ENCODE results near the gene FHOD3. TPM values are rescaled to one million over a fixed set of nuclear protein-coding genes. Genes with fewer than 3 reads are reported as not detected.

The FHOD3 gene
- total and polyA plus RNA-seq, 2 experiments from 2014 or later: 2.7 to 8.7 TPM

GRCh38 chr18:36294031-36294430 is 3.5 kb upstream of the FHOD3 start:
- Histone ChIP-seq H3K79me2 (replicated peaks; ENCODE audit: insufficient read depth) (no peaks in the 10 kb centered on the region), H3K4me1 (ENCODE audit: insufficient read depth) (peaks cover 9% of the 10 kb centered on the region), H2AFZ (no peak overlapping the region), H3K4me2 (no peak overlapping the region), H3F3A (replicated peaks; ENCODE audit: low read depth) (no peaks in the 10 kb centered on the region; the same call in 1 of the 2 replicates), H3K36me3 (ENCODE audit: insufficient read depth) (no peaks in the 10 kb centered on the region), H3K4me3 (no peak overlapping the region), H3K27me3 (ENCODE audit: insufficient read depth) (peaks cover 64% of the 10 kb centered on the region), H4K20me1 (replicated peaks; ENCODE audit: insufficient read depth) (peaks cover 4% of the 10 kb centered on the region), H3K27ac (ENCODE audit: low read depth) (no peak overlapping the region), H3K9me2 (ENCODE audit: insufficient read depth) (no peaks in the 10 kb centered on the region)
- Mint-ChIP-seq H3K4me3 (no peak overlapping the region), H3K4me1 (peaks cover 4% of the 10 kb centered on the region), H3K9me3 (peaks cover 3% of the 10 kb centered on the region; the same call in 1 of the 3 replicates), H3K27me3 (ENCODE audit: insufficient read depth, low read depth, poor library complexity) (peaks cover 3% of the 10 kb centered on the region), H3K36me3 (ENCODE audit: low read depth) (no peaks in the 10 kb centered on the region), H3K27ac (no peak overlapping the region)
- TF ChIP-seq NANOG (IDR thresholded peaks at IDR 0.05; ENCODE audit: borderline replicate concordance) (no peak), ZNF331 (CRISPR knock-in tag; IDR thresholded peaks at IDR 0.05; ENCODE audit: low read depth) (no peak), ZNF114 (CRISPR knock-in tag; IDR thresholded peaks at IDR 0.05) (no peak), JUNB (IDR thresholded peaks at IDR 0.05; ENCODE audit: unreplicated experiment) (no peak), REST (IDR thresholded peaks at IDR 0.05; ENCODE audit: unreplicated experiment) (no peak), CREB1 (CRISPR knock-in tag; IDR thresholded peaks at IDR 0.05; ENCODE audit: low read depth) (no peak), EZH2phosphoT487 (IDR thresholded peaks at IDR 0.05; ENCODE audit: unreplicated experiment) (no peak), EZH2 (IDR thresholded peaks at IDR 0.05; ENCODE audit: low read depth, unreplicated experiment) (no peak), STAT1 (IDR thresholded peaks at IDR 0.05; ENCODE audit: unreplicated experiment) (no peak), POLR2AphosphoS5 (IDR thresholded peaks at IDR 0.05; ENCODE audit: low read depth) (no peak)
- TF ChIP-seq, protein P1, sequence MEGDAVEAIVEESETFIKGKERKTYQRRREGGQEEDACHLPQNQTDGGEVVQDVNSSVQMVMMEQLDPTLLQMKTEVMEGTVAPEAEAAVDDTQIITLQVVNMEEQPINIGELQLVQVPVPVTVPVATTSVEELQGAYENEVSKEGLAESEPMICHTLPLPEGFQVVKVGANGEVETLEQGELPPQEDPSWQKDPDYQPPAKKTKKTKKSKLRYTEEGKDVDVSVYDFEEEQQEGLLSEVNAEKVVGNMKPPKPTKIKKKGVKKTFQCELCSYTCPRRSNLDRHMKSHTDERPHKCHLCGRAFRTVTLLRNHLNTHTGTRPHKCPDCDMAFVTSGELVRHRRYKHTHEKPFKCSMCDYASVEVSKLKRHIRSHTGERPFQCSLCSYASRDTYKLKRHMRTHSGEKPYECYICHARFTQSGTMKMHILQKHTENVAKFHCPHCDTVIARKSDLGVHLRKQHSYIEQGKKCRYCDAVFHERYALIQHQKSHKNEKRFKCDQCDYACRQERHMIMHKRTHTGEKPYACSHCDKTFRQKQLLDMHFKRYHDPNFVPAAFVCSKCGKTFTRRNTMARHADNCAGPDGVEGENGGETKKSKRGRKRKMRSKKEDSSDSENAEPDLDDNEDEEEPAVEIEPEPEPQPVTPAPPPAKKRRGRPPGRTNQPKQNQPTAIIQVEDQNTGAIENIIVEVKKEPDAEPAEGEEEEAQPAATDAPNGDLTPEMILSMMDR (conservative IDR thresholded peaks at IDR 0.05; ENCODE audit: low read depth in 2 of 2): no peak
- TF ChIP-seq, protein P2, sequence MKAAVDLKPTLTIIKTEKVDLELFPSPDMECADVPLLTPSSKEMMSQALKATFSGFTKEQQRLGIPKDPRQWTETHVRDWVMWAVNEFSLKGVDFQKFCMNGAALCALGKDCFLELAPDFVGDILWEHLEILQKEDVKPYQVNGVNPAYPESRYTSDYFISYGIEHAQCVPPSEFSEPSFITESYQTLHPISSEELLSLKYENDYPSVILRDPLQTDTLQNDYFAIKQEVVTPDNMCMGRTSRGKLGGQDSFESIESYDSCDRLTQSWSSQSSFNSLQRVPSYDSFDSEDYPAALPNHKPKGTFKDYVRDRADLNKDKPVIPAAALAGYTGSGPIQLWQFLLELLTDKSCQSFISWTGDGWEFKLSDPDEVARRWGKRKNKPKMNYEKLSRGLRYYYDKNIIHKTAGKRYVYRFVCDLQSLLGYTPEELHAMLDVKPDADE (IDR thresholded peaks at IDR 0.05): no peak
- TF ChIP-seq, protein P3, sequence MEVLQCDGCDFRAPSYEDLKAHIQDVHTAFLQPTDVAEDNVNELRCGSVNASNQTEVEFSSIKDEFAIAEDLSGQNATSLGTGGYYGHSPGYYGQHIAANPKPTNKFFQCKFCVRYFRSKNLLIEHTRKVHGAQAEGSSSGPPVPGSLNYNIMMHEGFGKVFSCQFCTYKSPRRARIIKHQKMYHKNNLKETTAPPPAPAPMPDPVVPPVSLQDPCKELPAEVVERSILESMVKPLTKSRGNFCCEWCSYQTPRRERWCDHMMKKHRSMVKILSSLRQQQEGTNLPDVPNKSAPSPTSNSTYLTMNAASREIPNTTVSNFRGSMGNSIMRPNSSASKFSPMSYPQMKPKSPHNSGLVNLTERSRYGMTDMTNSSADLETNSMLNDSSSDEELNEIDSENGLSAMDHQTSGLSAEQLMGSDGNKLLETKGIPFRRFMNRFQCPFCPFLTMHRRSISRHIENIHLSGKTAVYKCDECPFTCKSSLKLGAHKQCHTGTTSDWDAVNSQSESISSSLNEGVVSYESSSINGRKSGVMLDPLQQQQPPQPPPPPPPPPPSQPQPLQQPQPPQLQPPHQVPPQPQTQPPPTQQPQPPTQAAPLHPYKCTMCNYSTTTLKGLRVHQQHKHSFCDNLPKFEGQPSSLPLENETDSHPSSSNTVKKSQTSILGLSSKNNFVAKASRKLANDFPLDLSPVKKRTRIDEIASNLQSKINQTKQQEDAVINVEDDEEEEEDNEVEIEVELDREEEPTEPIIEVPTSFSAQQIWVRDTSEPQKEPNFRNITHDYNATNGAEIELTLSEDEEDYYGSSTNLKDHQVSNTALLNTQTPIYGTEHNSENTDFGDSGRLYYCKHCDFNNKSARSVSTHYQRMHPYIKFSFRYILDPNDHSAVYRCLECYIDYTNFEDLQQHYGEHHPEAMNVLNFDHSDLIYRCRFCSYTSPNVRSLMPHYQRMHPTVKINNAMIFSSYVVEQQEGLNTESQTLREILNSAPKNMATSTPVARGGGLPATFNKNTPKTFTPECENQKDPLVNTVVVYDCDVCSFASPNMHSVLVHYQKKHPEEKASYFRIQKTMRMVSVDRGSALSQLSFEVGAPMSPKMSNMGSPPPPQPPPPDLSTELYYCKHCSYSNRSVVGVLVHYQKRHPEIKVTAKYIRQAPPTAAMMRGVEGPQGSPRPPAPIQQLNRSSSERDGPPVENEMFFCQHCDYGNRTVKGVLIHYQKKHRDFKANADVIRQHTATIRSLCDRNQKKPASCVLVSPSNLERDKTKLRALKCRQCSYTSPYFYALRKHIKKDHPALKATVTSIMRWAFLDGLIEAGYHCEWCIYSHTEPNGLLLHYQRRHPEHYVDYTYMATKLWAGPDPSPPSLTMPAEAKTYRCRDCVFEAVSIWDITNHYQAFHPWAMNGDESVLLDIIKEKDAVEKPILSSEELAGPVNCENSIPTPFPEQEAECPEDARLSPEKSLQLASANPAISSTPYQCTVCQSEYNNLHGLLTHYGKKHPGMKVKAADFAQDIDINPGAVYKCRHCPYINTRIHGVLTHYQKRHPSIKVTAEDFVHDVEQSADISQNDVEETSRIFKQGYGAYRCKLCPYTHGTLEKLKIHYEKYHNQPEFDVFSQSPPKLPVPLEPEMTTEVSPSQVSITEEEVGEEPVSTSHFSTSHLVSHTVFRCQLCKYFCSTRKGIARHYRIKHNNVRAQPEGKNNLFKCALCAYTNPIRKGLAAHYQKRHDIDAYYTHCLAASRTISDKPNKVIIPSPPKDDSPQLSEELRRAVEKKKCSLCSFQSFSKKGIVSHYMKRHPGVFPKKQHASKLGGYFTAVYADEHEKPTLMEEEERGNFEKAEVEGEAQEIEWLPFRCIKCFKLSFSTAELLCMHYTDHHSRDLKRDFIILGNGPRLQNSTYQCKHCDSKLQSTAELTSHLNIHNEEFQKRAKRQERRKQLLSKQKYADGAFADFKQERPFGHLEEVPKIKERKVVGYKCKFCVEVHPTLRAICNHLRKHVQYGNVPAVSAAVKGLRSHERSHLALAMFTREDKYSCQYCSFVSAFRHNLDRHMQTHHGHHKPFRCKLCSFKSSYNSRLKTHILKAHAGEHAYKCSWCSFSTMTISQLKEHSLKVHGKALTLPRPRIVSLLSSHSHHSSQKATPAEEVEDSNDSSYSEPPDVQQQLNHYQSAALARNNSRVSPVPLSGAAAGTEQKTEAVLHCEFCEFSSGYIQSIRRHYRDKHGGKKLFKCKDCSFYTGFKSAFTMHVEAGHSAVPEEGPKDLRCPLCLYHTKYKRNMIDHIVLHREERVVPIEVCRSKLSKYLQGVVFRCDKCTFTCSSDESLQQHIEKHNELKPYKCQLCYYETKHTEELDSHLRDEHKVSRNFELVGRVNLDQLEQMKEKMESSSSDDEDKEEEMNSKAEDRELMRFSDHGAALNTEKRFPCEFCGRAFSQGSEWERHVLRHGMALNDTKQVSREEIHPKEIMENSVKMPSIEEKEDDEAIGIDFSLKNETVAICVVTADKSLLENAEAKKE (CRISPR knock-in tag; IDR thresholded peaks at IDR 0.05): no peak
- no peak for ATAC-seq
- DNase-seq (ENCODE audit: low spot score): no peak
